SK-N-SH (cell line): ENCODE results near the gene KMT2E.

Source experiments
- CTCF ChIP-seq: fragments of 200-600 bp; sonication (generic); IDR thresholded peaks from 2 replicates; pipeline ENCODE4 v1.6.1; 2017; ENCODE audit warnings: antibody characterized with exemption, mild to moderate bottlenecking, moderate library complexity
- EP300 ChIP-seq, 2 experiments: IDR thresholded peaks; 2 replicates each; pipeline versions ENCODE4 v1.4.0 to v1.6.1; 2012; ENCODE audit warnings: borderline replicate concordance in 1 of 2, low read depth in 1 of 2, low read length in 1 of 2
- EZH2phosphoT487 ChIP-seq: fragments of 200-600 bp; sonication (generic); IDR thresholded peaks from 2 replicates; pipeline ENCODE4 v1.6.1; 2017; ENCODE audit warnings: low read depth, mixed run types, mild to moderate bottlenecking, antibody characterized with exemption, moderate library complexity, borderline replicate concordance
- JUND ChIP-seq: IDR thresholded peaks from 2 replicates; pipeline ENCODE4 v1.4.0; 2012
- NRF1 ChIP-seq: IDR thresholded peaks from 2 replicates; pipeline ENCODE4 v1.6.1; 2012; ENCODE audit warnings: low read depth, mild to moderate bottlenecking, low read length
- POLR2AphosphoS5 ChIP-seq: IDR thresholded peaks from 2 replicates; pipeline ENCODE4 v1.6.1; 2012; ENCODE audit warnings: low read depth, low read length
- REST ChIP-seq: IDR thresholded peaks from 2 replicates; pipeline ENCODE4 v1.6.1; 2012; ENCODE audit warnings: mild to moderate bottlenecking, low read depth, low read length, moderate library complexity
- TAF1 ChIP-seq: IDR thresholded peaks from 2 replicates; pipeline ENCODE4 v1.6.1; 2012; ENCODE audit warnings: low read depth, mild to moderate bottlenecking, low read length, moderate library complexity, borderline replicate concordance
- TEAD4 ChIP-seq: IDR thresholded peaks from 2 replicates; pipeline ENCODE4 v1.4.0; 2012; ENCODE audit warnings: mild to moderate bottlenecking, borderline replicate concordance; ENCODE audit not compliant: insufficient read depth
- USF1 ChIP-seq: IDR thresholded peaks from 2 replicates; pipeline ENCODE4 v1.4.0; 2012; ENCODE audit warnings: low read depth, borderline replicate concordance
- USF2 ChIP-seq: fragments of 150-350 bp; IDR thresholded peaks from 2 replicates; pipeline ENCODE4 v1.6.1; 2017; ENCODE audit warnings: antibody characterized with exemption, low read length, low read depth, borderline replicate concordance
- YY1 ChIP-seq: IDR thresholded peaks from 2 replicates; pipeline ENCODE4 v1.4.0; 2012; ENCODE audit warnings: low read depth, mild to moderate bottlenecking

GRCh38 chr7:105161366-105161765, 147.4 kb downstream of the KMT2E start:
- TF ChIP-seq REST (no peak), POLR2AphosphoS5 (no peak), YY1 (no peak), TAF1 (no peak), CTCF (no peak), USF1 (no peak), USF2 (no peak), EP300 (IDR thresholded peaks at IDR 0.05; ENCODE audit: borderline replicate concordance in 1 of 2, low read depth in 1 of 2, low read length in 1 of 2) (no peak), TEAD4 (no peak), JUND (no peak), NRF1 (no peak), EZH2phosphoT487 (no peak)
